HUES6 (cell line): ENCODE results near the gene PARD3B.

Source experiments
- H3K27ac ChIP-seq: 2 replicates; pipeline ENCODE4 v1.7.0; 2013; ENCODE audit warnings: low read depth, mild to moderate bottlenecking, low read length, inconsistent platforms
- H3K27me3 ChIP-seq: 2 replicates; pipeline ENCODE4 v1.6.1; 2013; ENCODE audit warnings: low read length; ENCODE audit not compliant: control insufficient read depth, insufficient read depth
- H3K36me3 ChIP-seq: 2 replicates; pipeline ENCODE4 v1.6.1; 2013; ENCODE audit warnings: low read length; ENCODE audit not compliant: control insufficient read depth, insufficient read depth
- H3K4me1 ChIP-seq: 2 replicates; pipeline ENCODE4 v1.6.1; 2013; ENCODE audit warnings: low read length; ENCODE audit not compliant: control insufficient read depth, insufficient read depth
- H3K4me3 ChIP-seq: 2 replicates; pipeline ENCODE4 v1.5.1; 2013; ENCODE audit warnings: low read depth, low read length
- H3K9ac ChIP-seq: one replicate; pipeline ENCODE4 v1.6.1; 2013; ENCODE audit warnings: mild to moderate bottlenecking, low read length
- H3K9me3 ChIP-seq: 2 replicates; pipeline ENCODE4 v1.6.1; 2013; ENCODE audit warnings: low read depth, low read length; ENCODE audit not compliant: control insufficient read depth, insufficient read depth

Gene PARD3B

GRCh38 chr2:204974487-204974886 lies 429.2 kb downstream of the PARD3B start:
- Histone ChIP-seq H3K27ac (no peak overlapping the region), H3K9ac (no peak overlapping the region), H3K27me3 (no peaks in the 10 kb centered on the region), H3K4me1 (peaks cover 9% of the 10 kb centered on the region), H3K4me3 (no peak overlapping the region), H3K9me3 (no peaks in the 10 kb centered on the region), H3K36me3 (no peaks in the 10 kb centered on the region)

- H3K9me3 ChIP-seq = no peaks in the 10 kb centered on the region
Observed at GRCh38 chr2:204977914-204978313, 432.6 kb downstream of the PARD3B start.

GRCh38 chr2:204982303-204982702 lies 437.0 kb downstream of the PARD3B start:
- no peak overlapping the region for H3K9ac ChIP-seq
- peaks cover 14% of the 10 kb centered on the region for H3K4me1 ChIP-seq
- H3K27ac ChIP-seq = no peak overlapping the region
- no peak overlapping the region for H3K4me3 ChIP-seq
- H3K27me3 ChIP-seq = no peaks in the 10 kb centered on the region
- H3K36me3 ChIP-seq = no peaks in the 10 kb centered on the region
- no peaks in the 10 kb centered on the region for H3K9me3 ChIP-seq

More at GRCh38 chr2:204977914-204978313, 432.6 kb downstream of the PARD3B start:
- Histone ChIP-seq H3K4me3 (no peak overlapping the region), H3K27ac (no peak overlapping the region), H3K9ac (no peak overlapping the region), H3K36me3 (no peaks in the 10 kb centered on the region), H3K27me3 (no peaks in the 10 kb centered on the region), H3K4me1 (peaks cover 12% of the 10 kb centered on the region)

- H3K36me3 ChIP-seq = no peaks in the 10 kb centered on the region
- H3K27ac ChIP-seq = no peak overlapping the region
- no peak overlapping the region for H3K9ac ChIP-seq
- no peaks in the 10 kb centered on the region for H3K9me3 ChIP-seq
- H3K4me3 ChIP-seq = no peak overlapping the region
- peaks cover 14% of the 10 kb centered on the region for H3K4me1 ChIP-seq
- H3K27me3 ChIP-seq = no peaks in the 10 kb centered on the region
Observed at GRCh38 chr2:204984518-204984917, 439.2 kb downstream of the PARD3B start.

GRCh38 chr2:204986641-204987040 lies 441.4 kb downstream of the PARD3B start:
- peaks cover 14% of the 10 kb centered on the region for H3K4me1 ChIP-seq
- no peak overlapping the region for H3K9ac ChIP-seq
- H3K27me3 ChIP-seq = no peaks in the 10 kb centered on the region
- no peaks in the 10 kb centered on the region for H3K36me3 ChIP-seq
- H3K9me3 ChIP-seq = no peaks in the 10 kb centered on the region
- H3K27ac ChIP-seq = no peak overlapping the region
- H3K4me3 ChIP-seq = no peak overlapping the region

- no peaks in the 10 kb centered on the region for H3K27me3 ChIP-seq
- H3K4me1 ChIP-seq = peaks cover 7% of the 10 kb centered on the region; the same call in 1 of the 2 replicates
- H3K9ac ChIP-seq = no peak overlapping the region
- H3K36me3 ChIP-seq = no peaks in the 10 kb centered on the region
- no peak overlapping the region for H3K27ac ChIP-seq
- no peaks in the 10 kb centered on the region for H3K9me3 ChIP-seq
- no peak overlapping the region for H3K4me3 ChIP-seq
Observed at GRCh38 chr2:204988836-204989235, 443.6 kb downstream of the PARD3B start.

GRCh38 chr2:204989877-204990276 lies 444.6 kb downstream of the PARD3B start:
- Histone ChIP-seq H3K27ac (no peak overlapping the region), H3K4me3 (no peak overlapping the region), H3K36me3 (no peaks in the 10 kb centered on the region), H3K9me3 (no peaks in the 10 kb centered on the region), H3K27me3 (no peaks in the 10 kb centered on the region), H3K9ac (no peak overlapping the region), H3K4me1 (peaks cover 2% of the 10 kb centered on the region; the same call in 1 of the 2 replicates)

GRCh38 chr2:205001300-205001966 lies 456.2 kb downstream of the PARD3B start:
- no peaks in the 10 kb centered on the region for H3K36me3 ChIP-seq
- no peaks in the 10 kb centered on the region for H3K27me3 ChIP-seq
- H3K9ac ChIP-seq = no peak overlapping the region
- no peak overlapping the region for H3K4me3 ChIP-seq
- no peaks in the 10 kb centered on the region for H3K4me1 ChIP-seq
- H3K9me3 ChIP-seq = no peaks in the 10 kb centered on the region
- no peak overlapping the region for H3K27ac ChIP-seq

GRCh38 chr2:205002390-205002789 lies 457.1 kb downstream of the PARD3B start:
- Histone ChIP-seq H3K36me3 (no peaks in the 10 kb centered on the region), H3K9me3 (no peaks in the 10 kb centered on the region), H3K4me1 (no peaks in the 10 kb centered on the region), H3K4me3 (no peak overlapping the region), H3K27me3 (no peaks in the 10 kb centered on the region), H3K9ac (no peak overlapping the region), H3K27ac (no peak overlapping the region)

GRCh38 chr2:205003288-205003687 lies 458.0 kb downstream of the PARD3B start:
- Histone ChIP-seq H3K27ac (no peak overlapping the region), H3K4me3 (no peak overlapping the region), H3K4me1 (no peaks in the 10 kb centered on the region), H3K36me3 (no peaks in the 10 kb centered on the region), H3K9me3 (no peaks in the 10 kb centered on the region), H3K9ac (no peak overlapping the region), H3K27me3 (no peaks in the 10 kb centered on the region)

- H3K36me3 ChIP-seq = no peaks in the 10 kb centered on the region
- no peaks in the 10 kb centered on the region for H3K9me3 ChIP-seq
- H3K4me3 ChIP-seq = no peak overlapping the region
- no peak overlapping the region for H3K27ac ChIP-seq
- no peaks in the 10 kb centered on the region for H3K4me1 ChIP-seq
- no peaks in the 10 kb centered on the region for H3K27me3 ChIP-seq
- no peak overlapping the region for H3K9ac ChIP-seq
Observed at GRCh38 chr2:205010196-205010595, 464.9 kb downstream of the PARD3B start.
